ENCODE measurements around the gene CLRN2.
"Not testable (repeated sequence)": the region's sequence is repeated elsewhere in the genome, so short reads cannot be mapped to it uniquely, and the experiment has no call there.

CLRN2 gene

GRCh38 chr4:17502756-17503155, 12.2 kb upstream of the CLRN2 start:
- in situ Hi-C loops (cut with MboI; ENCODE audit: low sequenced_read_pairs), result no loop called here

- in situ Hi-C loops (cut with MboI; ENCODE audit: low sequenced_read_pairs), result no loop called here
Measured at GRCh38 chr4:17504081-17504480, 10.9 kb upstream of the CLRN2 start.

GRCh38 chr4:17510582-17510981, 4.4 kb upstream of the CLRN2 start:
- in situ Hi-C loops (cut with MboI; ENCODE audit: low sequenced_read_pairs), result no loop called here

GRCh38 chr4:17511051-17511450, 3.9 kb upstream of the CLRN2 start:
- in situ Hi-C loops (cut with MboI; ENCODE audit: low sequenced_read_pairs), result no loop called here

GRCh38 chr4:17511509-17511949, 3.4 kb upstream of the CLRN2 start:
- in situ Hi-C loops (cut with MboI; ENCODE audit: low sequenced_read_pairs), result no loop called here

- in situ Hi-C loops (cut with MboI; ENCODE audit: low sequenced_read_pairs), result no loop called here
Measured at GRCh38 chr4:17511950-17512795, 2.8 kb upstream of the CLRN2 start, which contains the start of gene QDPR. Gene QDPR, minus strand, starts transcription at chr4:17512090. Its CDS starts 36 bp downstream, at chr4:17512054.

- in situ Hi-C loops (cut with MboI; ENCODE audit: low sequenced_read_pairs), result no loop called here
Measured at GRCh38 chr4:17512973-17513665, 1.8 kb upstream of the CLRN2 start.

- in situ Hi-C loops (cut with MboI; ENCODE audit: low sequenced_read_pairs), result no loop called here
Measured at GRCh38 chr4:17515445-17516407, 761 bp downstream of the CLRN2 start.

- in situ Hi-C loops (cut with MboI; ENCODE audit: low sequenced_read_pairs), result no loop called here
Measured at GRCh38 chr4:17516980-17517379, 2.0 kb downstream of the CLRN2 start.

GRCh38 chr4:17517664-17518063, 2.7 kb downstream of the CLRN2 start:
- in situ Hi-C loops (cut with MboI; ENCODE audit: low sequenced_read_pairs), result no loop called here

- in situ Hi-C loops (cut with MboI; ENCODE audit: low sequenced_read_pairs), result no loop called here
Measured at GRCh38 chr4:17521595-17521994, 6.6 kb downstream of the CLRN2 start.

GRCh38 chr4:17523662-17524061, 8.7 kb downstream of the CLRN2 start:
- in situ Hi-C loops (cut with MboI; ENCODE audit: low sequenced_read_pairs), result no loop called here

- in situ Hi-C loops (cut with MboI; ENCODE audit: low sequenced_read_pairs), result no loop called here
Measured at GRCh38 chr4:17526695-17527477, 11.9 kb downstream of the CLRN2 start.

- in situ Hi-C loops (cut with MboI; ENCODE audit: low sequenced_read_pairs), result no loop called here
Measured at GRCh38 chr4:17528551-17529165, 13.7 kb downstream of the CLRN2 start.

GRCh38 chr4:17531538-17532285, 16.7 kb downstream of the CLRN2 start:
- in situ Hi-C loops (cut with MboI; ENCODE audit: low sequenced_read_pairs), result no loop called here

- in situ Hi-C loops (cut with MboI; ENCODE audit: low sequenced_read_pairs), result no loop called here
Measured at GRCh38 chr4:17534705-17535104, 19.7 kb downstream of the CLRN2 start.

GRCh38 chr4:17535242-17535641, 20.3 kb downstream of the CLRN2 start:
- in situ Hi-C loops (cut with MboI; ENCODE audit: low sequenced_read_pairs), result no loop called here

GRCh38 chr4:17535906-17536305, 20.9 kb downstream of the CLRN2 start:
- in situ Hi-C loops (cut with MboI; ENCODE audit: low sequenced_read_pairs), result no loop called here

GRCh38 chr4:17537060-17537459, 22.1 kb downstream of the CLRN2 start:
- in situ Hi-C loops (cut with MboI; ENCODE audit: low sequenced_read_pairs), result not testable (repeated sequence)

All from hTERT RPE-1 (cell line).